H1 (cell line): ENCODE results near the gene DLG5. TPM values are rescaled to one million over a fixed set of nuclear protein-coding genes. Genes with fewer than 3 reads are reported as not detected.

Experiments
- ATF2 ChIP-seq: IDR thresholded peaks from 2 replicates; pipeline ENCODE4 v1.6.1; 2012; ENCODE audit warnings: low read length, inconsistent platforms
- CHD7 ChIP-seq: fragments of 300-600 bp; sonication (generic); IDR thresholded peaks from 2 replicates; pipeline ENCODE4 v1.7.1; 2012; ENCODE audit warnings: low read length, moderate library complexity, mild to moderate bottlenecking, inconsistent platforms; ENCODE audit not compliant: insufficient replicate concordance
- KDM1A ChIP-seq: fragments of 200-600, 300-600 bp; sonication (generic); IDR thresholded peaks from 2 replicates; pipeline ENCODE4 v1.7.1; 2016; ENCODE audit warnings: mild to moderate bottlenecking, low read length, borderline replicate concordance
- MAFK ChIP-seq: IDR thresholded peaks from 2 replicates; pipeline ENCODE4 v1.6.1; 2012; ENCODE audit warnings: low read depth, mild to moderate bottlenecking, improper control_type of control experiment, low read length
- PHF8 ChIP-seq: fragments of 200-600 bp; sonication (generic); conservative IDR thresholded peaks from 2 replicates; pipeline ENCODE4 v1.7.1; 2012; ENCODE audit warnings: low read depth, mild to moderate bottlenecking, inconsistent platforms, low read length, moderate library complexity
- RAD21 ChIP-seq, 2 experiments: IDR thresholded peaks in 1 of 2; conservative IDR thresholded peaks in 1 of 2; 2 replicates each; pipeline ENCODE4 v1.6.1; 2011; ENCODE audit warnings: low read depth in 2 of 2, low read length in 2 of 2, improper control_type of control experiment in 1 of 2, inconsistent platforms in 1 of 2, mild to moderate bottlenecking in 1 of 2, moderate library complexity in 1 of 2
- SAP30 ChIP-seq: fragments of 300-600 bp; sonication (generic); IDR thresholded peaks from 2 replicates; pipeline ENCODE4 v1.7.1; 2012; ENCODE audit warnings: low read length, moderate library complexity, mild to moderate bottlenecking, inconsistent platforms; ENCODE audit not compliant: insufficient read depth, insufficient replicate concordance
- polyA plus RNA-seq, 7 experiments: library from polyadenylated mRNA; depleted of rRNA in 3 of 7; stranded (reverse) in 5 of 7; unstranded in 2 of 7; fragments of >200 nt in 5 of 7; fragments of 200-250 nt in 2 of 7; gene quantifications; 1 replicate in 5 of 7; 2 replicates in 1 of 7; 4 replicates in 1 of 7; pipeline versions ENCODE4 v1.2.1 to v1.2.3, GENCODE V29; 2011 to 2013; ENCODE audit warnings: missing spikeins in 2 of 7, mixed read lengths in 2 of 7
- total RNA-seq: library from RNA; stranded (reverse); fragmentation: NEBNext Ultra II Directional; extraction: Animal tissue kit (Norgen Biotek cat#: 25700); gene quantifications from 2 replicates; pipeline ENCODE4 v1.2.1, GENCODE V29; 2021

Gene DLG5
- total and polyA plus RNA-seq, 2 of the 8 experiments (the other 6 are each of a cell fraction or from before 2014, with no cell fraction given) = 15.6 to 71.4 TPM

- TF ChIP-seq CHD7 = no peak
- no peak for TF ChIP-seq PHF8
- no peak for TF ChIP-seq ATF2
- no peak for TF ChIP-seq SAP30
- TF ChIP-seq RAD21 (IDR thresholded peaks at IDR 0.05 in 1 of 2, conservative IDR thresholded peaks at IDR 0.05 in 1 of 2; ENCODE audit: low read depth in 2 of 2, low read length in 2 of 2) = no peak
- TF ChIP-seq KDM1A = no peak
- TF ChIP-seq MAFK = no peak
Observed at GRCh38 chr10:77932016-77932715, 5.6 kb upstream of the DLG5 start (continued).
